IMR-90 (cell line): ENCODE results near the gene NRCAM.

Experiments used
- BHLHE40 ChIP-seq: fragments of 150-350 bp; IDR thresholded peaks from 2 replicates; pipeline ENCODE4 v1.6.1; 2016; ENCODE audit warnings: mild to moderate bottlenecking, low read depth, low read length
- CHD1 ChIP-seq: IDR thresholded peaks from 2 replicates; pipeline ENCODE4 v1.6.1; 2012; ENCODE audit warnings: low read depth, low read length, improper control_type of control experiment
- CTCF ChIP-seq: conservative IDR thresholded peaks from 2 replicates; pipeline ENCODE4 v1.5.1; 2012; ENCODE audit warnings: mild to moderate bottlenecking, low read depth, low read length, improper control_type of control experiment
- MAFK ChIP-seq: IDR thresholded peaks from 2 replicates; pipeline ENCODE4 v1.6.1; 2012; ENCODE audit warnings: low read depth, low read length, improper control_type of control experiment
- MAZ ChIP-seq: IDR thresholded peaks from 2 replicates; pipeline ENCODE4 v1.6.1; 2012; ENCODE audit warnings: low read depth, mild to moderate bottlenecking, low read length, improper control_type of control experiment, moderate library complexity, borderline replicate concordance
- NFE2L2 ChIP-seq: fragments of 150-350 bp; IDR thresholded peaks from 2 replicates; pipeline ENCODE4 v1.6.1; 2016; ENCODE audit warnings: low read depth, mild to moderate bottlenecking, low read length
- POLR2A ChIP-seq: IDR thresholded peaks from 2 replicates; pipeline ENCODE4 v1.6.1; 2012; ENCODE audit warnings: mild to moderate bottlenecking, low read depth, low read length
- RAD21 ChIP-seq: IDR thresholded peaks from 2 replicates; pipeline ENCODE4 v1.6.1; 2012; ENCODE audit warnings: low read length, improper control_type of control experiment
- RCOR1 ChIP-seq: IDR thresholded peaks from 2 replicates; pipeline ENCODE4 v1.6.1; 2012; ENCODE audit warnings: mild to moderate bottlenecking, low read length, improper control_type of control experiment; ENCODE audit not compliant: insufficient replicate concordance
- RFX5 ChIP-seq: IDR thresholded peaks from 2 replicates; pipeline ENCODE4 v1.8.0; 2012; ENCODE audit warnings: low read depth, mild to moderate bottlenecking, low read length, moderate library complexity

- TF ChIP-seq POLR2A (no peak), CTCF (no peak), BHLHE40 (no peak), RAD21 (no peak), CHD1 (no peak), MAZ (no peak), RCOR1 (no peak), RFX5 (no peak), NFE2L2 (no peak), MAFK (no peak)
These were observed 42.9 kb downstream of the NRCAM start for GRCh38 chr7:108413337-108413736.
